GM18520 (cell line): ENCODE measurements around the gene CACNB3.

Experiments used
- ATAC-seq: cut with Tn5 transposase; IDR thresholded peaks from one replicate; pipeline ENCODE4 v1.9.1; 2021; ENCODE audit not compliant: unreplicated experiment

The CACNB3 gene

GRCh38 chr12:48817873-48818830 lies at the start of gene CACNB3:
CACNB3 (plus strand) TSS chr12:48818496; CDS start chr12:48818930, 434 bp downstream.
- no peak for ATAC-seq

- ATAC-seq, result no peak
Measured at GRCh38 chr12:48768736-48769135, 49.6 kb upstream of the CACNB3 start.

- ATAC-seq, result no peak
Measured at GRCh38 chr12:48770756-48771155, 47.5 kb upstream of the CACNB3 start.

GRCh38 chr12:48771588-48772112 lies 46.6 kb upstream of the CACNB3 start:
- ATAC-seq, result no peak

GRCh38 chr12:48773686-48774085 lies 44.6 kb upstream of the CACNB3 start:
- ATAC-seq, result no peak

GRCh38 chr12:48774516-48774915 lies 43.8 kb upstream of the CACNB3 start:
- no peak for ATAC-seq

GRCh38 chr12:48775299-48775698 lies 43.0 kb upstream of the CACNB3 start:
- ATAC-seq, result no peak

GRCh38 chr12:48775991-48776649 lies 42.2 kb upstream of the CACNB3 start:
- no peak for ATAC-seq

- ATAC-seq, result no peak
Measured at GRCh38 chr12:48776956-48777355, 41.3 kb upstream of the CACNB3 start.

GRCh38 chr12:48777501-48778400 lies 40.5 kb upstream of the CACNB3 start:
- ATAC-seq, result no peak

GRCh38 chr12:48779869-48780268 lies 38.4 kb upstream of the CACNB3 start:
- no peak for ATAC-seq

GRCh38 chr12:48780381-48781025 lies 37.8 kb upstream of the CACNB3 start:
- ATAC-seq, result no peak

GRCh38 chr12:48781750-48782456 lies 36.4 kb upstream of the CACNB3 start:
- no peak for ATAC-seq

GRCh38 chr12:48782457-48783395 lies 35.6 kb upstream of the CACNB3 start:
- ATAC-seq, result no peak

- ATAC-seq, result no peak
Measured at GRCh38 chr12:48783432-48783831, 34.9 kb upstream of the CACNB3 start.

GRCh38 chr12:48786591-48787544 lies 31.4 kb upstream of the CACNB3 start:
- ATAC-seq, result no peak

GRCh38 chr12:48787791-48788523 lies 30.3 kb upstream of the CACNB3 start:
- ATAC-seq, result no peak
